NB4 (cell line): ENCODE measurements around the gene GPBP1.

ENCODE experiments used
- CTCF ChIP-seq: IDR thresholded peaks from one replicate; pipeline ENCODE4 v1.5.1; 2012; ENCODE audit warnings: low read depth, low read length
- POLR2A ChIP-seq: IDR thresholded peaks from 2 replicates; pipeline ENCODE4 v1.6.1; 2011; ENCODE audit warnings: mild to moderate bottlenecking; ENCODE audit not compliant: insufficient read length; ENCODE audit errors: extremely low read depth

- TF ChIP-seq POLR2A, result no peak
- no peak for TF ChIP-seq CTCF
Observed at GRCh38 chr5:57302643-57303042, 128.8 kb downstream of the GPBP1 start.
